ENCODE measurements around the gene ST8SIA6.

Gene ST8SIA6

GRCh38 chr10:17340144-17340829 is 114.1 kb downstream of the ST8SIA6 start:
- DNase-seq (ENCODE audit: low read depth in 1 of 2, low spot score in 1 of 2), result no peak
- no peak overlapping the region for H3K27ac ChIP-seq (replicated peaks)
- TF ChIP-seq REST (IDR thresholded peaks at IDR 0.05; ENCODE audit: insufficient replicate concordance, low read depth), result no peak
- no peak for TF ChIP-seq CTCF (IDR thresholded peaks at IDR 0.05; ENCODE audit: insufficient read depth, low read length)
- no peak for TF ChIP-seq SPI1 (IDR thresholded peaks at IDR 0.05; ENCODE audit: borderline replicate concordance, low read depth)
- TF ChIP-seq POLR2AphosphoS5 (IDR thresholded peaks at IDR 0.05; ENCODE audit: low read depth), result no peak
- TF ChIP-seq GABPA (IDR thresholded peaks at IDR 0.05; ENCODE audit: low read depth), result no peak
- H3K4me3 ChIP-seq (replicated peaks; ENCODE audit: insufficient read depth, low read length), result no peak overlapping the region
- no peaks in the 10 kb centered on the region for H3K27me3 ChIP-seq (ENCODE audit: insufficient read depth, poor library complexity, severe bottlenecking)

DNA sequence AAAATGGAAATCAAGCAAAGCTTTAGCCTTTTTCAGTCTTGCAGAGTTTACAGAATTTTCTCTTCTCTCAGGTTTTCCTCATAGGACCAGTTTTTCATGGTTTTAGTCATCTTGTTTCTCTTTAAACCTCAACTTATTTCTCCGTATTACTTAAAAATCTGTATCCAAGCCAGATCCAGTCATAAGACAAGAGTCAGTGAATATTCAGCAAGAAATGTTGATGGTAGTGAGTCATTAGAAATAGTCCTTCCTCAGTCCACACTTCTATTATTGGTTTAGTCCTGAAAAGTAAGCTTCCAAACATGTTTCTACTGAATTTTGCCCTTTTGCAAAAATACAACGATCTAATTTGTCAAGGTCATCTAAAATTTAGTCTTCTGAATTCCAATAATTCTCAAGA is 119.3 kb downstream of the ST8SIA6 start:
- H3K27me3 ChIP-seq (ENCODE audit: insufficient read depth, poor library complexity, severe bottlenecking), result no peaks in the 10 kb centered on the region
- TF ChIP-seq REST (IDR thresholded peaks at IDR 0.05; ENCODE audit: insufficient replicate concordance, low read depth) (no peak), GABPA (IDR thresholded peaks at IDR 0.05; ENCODE audit: low read depth) (no peak), SPI1 (IDR thresholded peaks at IDR 0.05; ENCODE audit: borderline replicate concordance, low read depth) (no peak), POLR2AphosphoS5 (IDR thresholded peaks at IDR 0.05; ENCODE audit: low read depth) (no peak), CTCF (IDR thresholded peaks at IDR 0.05; ENCODE audit: insufficient read depth, low read length) (no peak)
- DNase-seq (ENCODE audit: low read depth in 1 of 2, low spot score in 1 of 2), result no peak
- H3K27ac ChIP-seq (replicated peaks), result no peak overlapping the region
- H3K4me3 ChIP-seq (replicated peaks; ENCODE audit: insufficient read depth, low read length), result no peak overlapping the region

DNA sequence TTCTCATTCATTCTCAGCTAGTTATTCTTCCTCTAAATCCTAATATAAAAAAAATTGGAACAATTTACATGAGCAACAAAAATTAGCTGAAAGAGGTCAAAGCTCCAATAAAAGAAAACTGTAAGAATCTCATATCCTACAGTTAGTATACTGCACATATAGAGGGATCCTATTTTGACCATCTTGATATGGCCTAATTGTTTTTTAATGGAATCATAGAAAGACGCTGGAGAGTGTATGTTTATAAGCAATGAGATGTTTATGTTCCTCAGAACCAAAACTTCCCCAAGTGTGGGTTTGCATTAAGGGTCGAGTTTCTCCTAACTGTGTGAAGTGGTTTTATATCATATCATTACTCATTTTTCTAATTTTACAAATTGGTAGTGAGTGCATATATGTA is 123.9 kb downstream of the ST8SIA6 start:
- no peak overlapping the region for H3K4me3 ChIP-seq (replicated peaks; ENCODE audit: insufficient read depth, low read length)
- no peak for DNase-seq (ENCODE audit: low read depth in 1 of 2, low spot score in 1 of 2)
- no peak for TF ChIP-seq GABPA (IDR thresholded peaks at IDR 0.05; ENCODE audit: low read depth)
- TF ChIP-seq SPI1 (IDR thresholded peaks at IDR 0.05; ENCODE audit: borderline replicate concordance, low read depth), result no peak
- TF ChIP-seq REST (IDR thresholded peaks at IDR 0.05; ENCODE audit: insufficient replicate concordance, low read depth), result no peak
- no peak for TF ChIP-seq POLR2AphosphoS5 (IDR thresholded peaks at IDR 0.05; ENCODE audit: low read depth)
- no peak for TF ChIP-seq CTCF (IDR thresholded peaks at IDR 0.05; ENCODE audit: insufficient read depth, low read length)
- no peaks in the 10 kb centered on the region for H3K27me3 ChIP-seq (ENCODE audit: insufficient read depth, poor library complexity, severe bottlenecking)
- H3K27ac ChIP-seq (replicated peaks), result no peak overlapping the region
